HG03159 (cell line): ENCODE data around the gene LY9.

Source experiments
- ATAC-seq: cut with Tn5 transposase; IDR thresholded peaks from one replicate; pipeline ENCODE4 v1.9.1; 2021; ENCODE audit warnings: mild to moderate bottlenecking, moderate library complexity; ENCODE audit not compliant: unreplicated experiment

Gene LY9

DNA sequence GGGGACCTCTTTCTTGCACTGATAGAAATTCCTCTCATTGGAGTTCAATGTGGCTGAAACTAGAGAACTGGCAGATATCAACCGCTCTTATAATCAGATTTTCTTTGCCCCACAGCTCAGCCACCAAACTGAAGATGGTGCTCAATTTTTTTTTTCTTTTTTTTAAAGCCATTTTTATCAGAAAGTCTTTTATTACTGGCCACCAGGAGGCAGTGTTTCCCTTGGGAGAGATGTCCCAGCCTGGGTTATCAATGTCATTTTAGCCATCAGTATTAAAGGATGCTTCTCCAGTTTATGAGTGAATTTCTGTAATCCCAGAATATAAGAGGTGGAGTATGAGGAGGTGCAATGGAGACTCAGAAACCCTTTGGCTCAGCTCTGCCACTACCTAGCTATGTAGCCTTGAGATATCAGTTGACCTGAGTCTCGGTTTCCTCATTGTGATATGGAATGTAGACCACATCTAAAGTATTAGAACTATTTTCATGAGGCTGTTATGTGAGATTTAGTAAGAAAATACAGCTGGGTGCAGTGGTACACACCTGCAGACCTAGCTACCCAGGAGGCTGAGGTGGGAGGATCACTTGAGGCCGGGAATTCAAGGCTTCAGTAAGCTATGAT, 39.1 kb downstream of the LY9 start:
- ATAC-seq, result no peak

DNA sequence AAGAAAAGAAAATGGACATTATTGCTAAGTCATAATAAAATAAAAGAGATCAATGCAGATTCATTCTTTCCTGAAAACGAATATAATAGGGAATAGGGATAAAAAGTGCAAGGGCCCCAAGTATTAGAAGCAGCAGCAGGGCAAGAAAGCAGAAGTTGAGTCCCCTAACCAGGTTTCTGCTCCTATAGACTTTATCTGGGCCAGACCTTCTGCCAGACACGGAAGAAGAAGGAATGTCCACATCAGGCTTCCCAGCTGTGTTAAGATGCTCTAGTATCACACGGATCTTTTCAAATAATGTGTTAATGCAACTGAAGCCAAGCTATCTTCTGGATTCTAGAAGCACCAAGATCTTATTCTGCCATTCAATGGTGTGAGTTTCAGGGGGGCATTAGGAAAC, 39.8 kb downstream of the LY9 start:
- ATAC-seq, result no peak

DNA sequence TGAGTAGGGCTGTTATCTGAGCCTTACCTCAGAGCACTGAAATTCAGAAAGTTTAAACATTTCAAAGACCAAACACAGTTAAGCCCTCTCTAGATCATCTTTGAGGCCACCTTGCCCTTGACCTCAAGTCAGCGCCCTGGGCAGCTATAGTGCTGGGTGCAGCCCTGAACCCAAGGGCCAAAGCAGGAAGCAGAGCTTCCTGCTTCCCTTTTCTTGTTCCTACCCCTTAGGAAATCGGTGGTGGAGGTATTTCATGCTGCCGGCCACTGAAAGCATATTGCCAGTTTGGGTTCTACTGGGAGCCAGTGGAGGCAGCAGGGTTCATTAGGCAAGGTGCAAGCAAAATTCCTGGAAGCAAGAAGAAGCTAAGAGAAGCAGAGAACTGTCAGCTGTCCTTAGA, 40.6 kb downstream of the LY9 start:
- ATAC-seq, result no peak

DNA sequence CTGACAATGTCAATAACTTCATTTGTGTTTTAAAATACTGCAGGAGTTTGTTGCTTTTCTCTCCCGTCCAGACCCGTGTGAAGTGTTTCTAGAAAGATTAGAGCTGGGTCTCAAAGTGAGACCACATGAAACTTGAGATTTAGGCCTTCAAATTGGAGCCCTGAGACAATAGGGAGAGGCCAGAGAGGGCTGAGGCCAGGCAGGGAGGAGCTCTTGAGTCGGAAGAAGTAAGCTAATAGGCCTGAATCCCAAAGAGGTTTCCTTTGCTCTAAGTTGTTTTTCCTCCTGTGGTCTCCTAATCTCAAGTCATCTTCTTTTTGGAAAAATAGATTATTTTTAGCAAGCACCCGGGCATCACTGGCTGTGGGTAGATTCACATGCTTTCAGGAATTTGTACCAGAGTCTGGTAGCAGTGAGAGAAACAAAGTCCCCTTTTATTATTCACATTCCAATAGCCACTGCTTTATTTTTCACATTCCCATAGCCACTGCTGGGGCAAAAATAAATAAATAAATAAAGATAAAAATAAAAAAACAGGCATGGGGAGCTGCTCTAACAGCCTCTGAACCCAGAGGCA, 41.1 kb downstream of the LY9 start:
- no peak for ATAC-seq

DNA sequence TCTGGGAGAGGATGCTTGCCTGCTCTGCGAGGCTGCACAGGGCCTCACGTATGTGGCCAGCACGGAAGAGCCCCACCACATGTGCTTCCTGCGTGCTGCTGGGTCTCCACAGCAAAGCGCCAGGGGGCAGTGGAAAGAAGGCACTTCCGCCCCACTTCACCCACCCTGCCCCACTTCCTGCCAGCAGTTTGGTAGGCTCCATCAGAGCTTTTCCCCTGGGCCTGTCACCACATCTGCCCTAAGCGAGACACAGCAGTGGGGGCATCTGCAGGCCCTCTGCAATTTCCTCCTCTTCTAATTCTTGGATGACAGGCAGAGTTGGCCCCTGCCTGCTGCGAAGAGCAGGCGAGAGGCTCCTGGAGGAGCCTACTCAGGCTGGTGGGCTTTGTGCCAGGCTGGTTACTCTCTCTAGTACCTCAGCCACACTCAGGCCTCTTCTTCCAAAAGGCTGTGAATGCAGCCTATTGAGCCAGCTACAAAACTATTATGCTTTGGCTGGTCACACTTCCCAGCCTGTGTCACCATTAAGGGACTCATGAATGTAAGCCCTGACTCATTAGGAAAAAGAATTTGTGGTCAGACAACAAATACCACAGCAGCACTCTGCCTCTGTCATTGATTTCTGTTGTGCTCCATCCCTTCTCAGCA, 41.7 kb downstream of the LY9 start:
- ATAC-seq, result peak; percentile 80

DNA sequence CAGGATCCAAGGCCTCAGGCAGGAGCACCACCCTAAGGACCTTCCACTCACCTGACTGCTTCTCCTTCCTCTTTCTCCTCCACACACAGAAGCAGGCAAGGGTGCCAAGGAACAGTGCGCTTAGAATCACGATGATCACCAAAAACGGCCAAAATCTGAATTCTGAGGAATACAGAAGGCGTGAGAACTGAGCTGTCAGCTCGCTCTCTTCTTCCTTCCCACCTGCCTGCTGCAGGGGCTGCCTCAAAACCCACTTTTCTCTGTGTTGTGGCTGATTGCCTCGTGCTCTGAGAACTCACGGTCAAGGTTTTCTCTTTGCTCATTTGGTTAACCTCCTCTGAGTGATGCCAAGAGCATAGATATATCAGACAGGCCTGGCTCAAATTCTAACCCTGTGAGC, 42.9 kb downstream of the LY9 start:
- no peak for ATAC-seq

DNA sequence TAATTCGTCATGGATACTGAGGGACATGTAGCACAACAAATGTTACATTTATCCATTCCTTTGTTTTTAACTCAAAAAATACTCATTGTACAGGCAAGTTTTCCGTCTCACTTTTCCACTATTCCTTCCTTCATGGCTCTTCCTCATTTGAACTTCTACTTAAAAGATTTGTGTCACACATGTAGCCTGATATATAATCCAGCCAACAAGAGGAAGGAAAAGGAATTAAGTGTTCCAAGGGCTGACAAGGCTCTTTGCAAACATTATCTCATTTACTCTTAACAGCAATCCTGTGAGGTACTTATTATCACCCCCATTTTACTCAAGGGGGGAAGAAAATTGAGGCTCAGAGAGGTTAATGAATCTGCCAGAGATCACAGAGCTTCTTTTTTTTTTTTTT, 43.8 kb downstream of the LY9 start:
- no peak for ATAC-seq

DNA sequence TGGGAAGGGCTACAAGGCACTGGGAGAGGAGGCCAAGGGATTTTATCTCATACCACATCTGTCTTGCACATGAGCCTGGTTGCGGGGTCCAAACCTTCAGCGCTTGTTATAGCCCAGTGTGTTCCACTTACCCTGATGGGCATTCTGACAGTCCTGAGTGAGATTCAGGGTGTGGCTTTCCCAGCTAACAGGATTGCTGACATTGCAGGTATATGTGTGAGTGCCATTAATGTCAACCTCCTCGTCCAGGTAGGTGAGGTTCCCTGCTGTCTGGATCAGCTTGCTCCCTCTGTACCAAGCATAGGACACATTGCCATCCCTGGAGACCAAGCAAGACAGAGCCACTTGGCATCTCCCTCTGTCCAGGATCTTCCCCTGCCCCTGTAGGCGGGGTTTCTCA, 45.1 kb downstream of the LY9 start:
- ATAC-seq, result no peak

DNA sequence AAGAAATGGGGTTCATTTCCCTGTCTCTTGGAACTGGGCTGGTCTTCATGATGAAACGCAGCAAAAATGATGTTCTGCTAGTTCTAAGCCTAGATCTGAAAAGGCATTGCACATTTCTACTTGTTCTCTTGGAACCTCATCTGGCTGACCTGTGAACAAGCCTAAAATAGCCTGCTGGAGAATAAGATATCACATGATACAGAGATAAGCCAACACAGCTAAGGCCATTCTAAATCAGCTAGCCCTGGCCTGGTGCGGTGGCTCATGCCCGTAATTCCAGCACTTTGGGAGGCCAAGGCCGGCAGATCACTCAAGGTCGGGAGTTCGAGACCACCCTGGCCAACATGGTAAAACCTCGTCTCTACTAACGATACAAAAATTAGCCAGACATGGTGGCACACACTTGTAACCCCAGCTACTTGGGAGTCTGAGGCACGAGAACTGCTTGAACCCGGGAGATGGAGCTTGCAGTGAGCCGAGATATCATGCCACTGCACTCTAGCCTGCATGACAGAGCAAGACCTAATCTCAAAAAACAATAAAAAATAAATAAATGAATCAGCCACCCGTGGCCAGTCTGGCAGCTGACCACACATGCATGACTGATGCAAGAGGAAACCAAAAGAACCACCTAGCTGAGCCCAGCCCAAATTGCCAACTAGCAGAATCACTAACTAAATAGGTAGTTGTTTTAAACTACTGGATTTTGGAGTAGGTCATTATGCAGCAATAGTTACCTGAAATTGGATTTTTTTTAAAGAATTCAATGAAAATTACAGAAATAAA, 48.7 kb downstream of the LY9 start:
- no peak for ATAC-seq

DNA sequence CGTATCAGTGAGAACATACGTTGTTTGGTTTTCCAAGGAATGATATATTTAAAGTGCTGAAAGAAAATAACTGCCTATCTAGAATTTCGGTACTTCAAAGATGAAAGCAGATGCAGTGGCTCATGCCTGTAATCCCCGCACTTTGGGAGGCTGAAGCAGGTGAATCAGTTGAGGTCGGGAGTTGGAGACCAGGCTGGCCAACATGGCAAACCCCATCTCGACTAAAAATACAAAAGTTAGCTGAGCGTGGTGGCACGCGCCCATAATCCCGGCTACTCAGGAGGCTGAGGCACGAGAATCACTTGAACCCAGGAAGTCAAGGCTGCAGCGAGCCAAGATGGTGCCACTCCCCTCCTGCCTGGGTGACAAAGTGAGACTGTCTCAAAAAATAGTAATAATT, 50.3 kb downstream of the LY9 start:
- ATAC-seq, result no peak

DNA sequence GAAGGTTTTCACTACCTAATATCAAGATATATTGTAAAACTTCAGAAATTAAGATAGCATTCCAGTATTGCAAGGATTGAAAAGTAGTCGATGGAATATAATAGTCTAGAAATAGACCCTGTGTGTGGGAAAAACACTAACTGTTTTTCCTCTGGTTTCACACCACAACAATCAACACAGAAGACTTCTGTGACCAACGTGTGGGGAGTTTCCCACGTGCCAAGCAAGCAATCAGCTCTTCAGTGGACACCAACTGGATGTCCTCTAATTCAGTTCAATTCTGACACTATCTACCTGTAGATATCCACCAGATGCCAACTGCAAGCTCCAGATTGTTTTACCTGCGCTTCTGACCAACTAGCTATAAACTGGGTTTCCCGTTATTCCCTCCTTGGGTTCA, 54.6 kb downstream of the LY9 start:
- no peak for ATAC-seq

DNA sequence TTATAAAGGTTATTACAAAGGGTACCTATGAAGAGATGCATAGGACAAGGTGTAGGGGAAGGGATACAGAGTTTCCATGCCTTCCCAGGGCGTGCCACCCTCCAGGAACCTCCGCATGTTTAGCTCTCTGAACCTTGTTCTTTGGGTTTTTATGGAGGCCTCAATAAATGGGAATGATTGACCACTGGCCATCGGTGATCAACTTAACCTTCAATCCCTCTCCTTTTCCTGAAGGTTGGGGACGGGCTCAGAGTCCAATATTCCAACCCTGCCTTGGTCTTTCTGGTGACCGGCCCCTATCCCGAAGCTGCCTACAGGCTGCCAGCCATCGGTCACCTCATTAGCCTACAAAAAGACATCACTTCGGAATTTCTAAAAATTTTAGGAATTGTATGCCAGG, 55.0 kb downstream of the LY9 start:
- no peak for ATAC-seq

DNA sequence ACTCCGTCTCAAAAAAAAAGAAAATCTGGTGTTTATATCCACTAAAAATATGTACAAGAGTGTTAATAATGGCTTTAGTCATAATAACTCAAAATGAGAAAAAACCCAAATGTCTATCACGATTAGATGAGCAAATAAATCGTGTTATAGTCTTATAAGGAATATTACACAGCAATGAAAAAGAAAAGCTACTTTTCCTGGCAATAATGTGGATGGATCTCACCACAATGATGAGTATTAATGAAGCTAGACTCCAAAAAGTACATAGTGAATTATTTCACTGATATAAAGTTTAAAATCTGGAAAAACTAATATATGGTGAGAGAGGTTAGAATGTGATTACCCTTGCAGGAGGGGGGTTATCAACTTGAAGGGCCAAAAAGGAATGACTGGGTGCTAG, 57.0 kb downstream of the LY9 start:
- no peak for ATAC-seq

DNA sequence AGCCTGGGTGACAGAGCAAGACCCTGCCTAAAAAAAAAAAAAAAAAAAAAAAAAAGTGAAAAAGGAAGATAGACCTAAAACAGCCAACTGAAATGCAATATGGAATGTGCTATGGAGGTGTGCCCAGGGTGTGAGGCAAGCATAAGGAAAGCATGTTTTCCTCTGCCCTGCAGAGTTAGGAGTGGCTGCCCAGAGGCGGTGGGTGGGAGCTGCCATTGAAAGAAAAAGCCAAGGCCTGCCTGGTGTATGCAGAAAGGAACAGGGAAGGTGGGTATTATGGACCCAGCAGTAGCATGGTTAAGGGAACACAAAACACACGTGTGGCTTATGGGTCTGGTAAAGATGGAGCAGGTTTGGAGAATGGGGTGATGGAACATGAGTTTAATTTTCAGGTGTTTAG, 57.8 kb downstream of the LY9 start:
- ATAC-seq, result no peak

DNA sequence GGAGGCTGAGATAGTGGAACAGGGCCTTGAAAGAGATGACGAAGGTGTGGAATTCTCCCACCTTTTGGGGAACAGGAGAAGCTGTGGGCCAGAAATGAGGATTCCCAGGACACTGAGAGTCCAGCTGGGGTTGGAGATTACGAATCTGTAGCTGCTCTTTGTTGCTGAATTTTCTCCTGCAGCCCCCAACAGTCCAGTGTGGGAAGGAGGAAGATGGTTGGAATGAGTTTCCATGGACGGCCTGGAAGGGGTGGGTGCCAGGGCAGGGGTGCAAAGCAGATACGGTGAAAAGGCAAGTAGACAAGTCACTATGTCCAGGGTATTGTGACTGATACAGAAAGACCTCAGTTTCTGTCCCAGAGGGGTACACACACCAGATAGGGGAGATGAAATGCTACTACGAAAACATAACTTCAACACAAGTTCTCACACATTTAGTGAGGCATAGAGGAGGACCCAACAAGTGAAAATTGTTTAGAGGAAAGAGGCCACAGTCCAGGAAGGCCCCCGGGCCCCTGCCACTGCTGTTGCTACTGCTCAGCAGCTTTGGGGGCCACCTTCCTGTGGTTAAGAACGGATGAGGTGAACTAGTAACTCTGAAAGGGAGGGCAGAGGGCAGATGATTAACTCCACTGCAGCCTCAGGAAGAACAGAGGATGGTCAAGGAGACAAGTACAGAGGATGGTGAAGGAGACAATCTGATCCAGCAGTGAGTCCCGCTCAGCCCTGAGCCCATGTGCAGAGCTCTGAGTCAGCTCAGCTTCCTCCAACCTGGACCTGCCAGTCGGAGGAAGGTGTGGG, 59.4 kb downstream of the LY9 start:
- ATAC-seq, result peak; percentile 65

DNA sequence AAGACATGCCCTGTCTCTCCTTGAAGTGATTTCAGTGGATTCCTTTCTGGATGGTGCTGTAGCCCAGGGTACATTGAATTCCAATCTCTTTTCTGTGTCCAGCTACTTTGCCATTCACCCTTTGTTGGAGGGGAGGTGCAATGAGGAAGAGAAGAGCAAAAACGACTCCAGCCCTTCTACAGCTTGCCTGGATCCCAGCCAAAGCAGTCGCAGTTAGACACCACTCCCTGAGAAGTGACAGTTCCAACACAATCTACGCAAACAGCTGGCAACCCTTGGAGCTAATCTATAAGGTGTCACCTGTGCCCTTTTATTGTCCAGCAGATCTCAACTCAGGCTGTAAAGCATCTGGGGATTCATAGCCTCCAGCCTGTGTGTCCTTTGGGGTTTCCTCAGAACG, 62.1 kb downstream of the LY9 start:
- no peak for ATAC-seq

DNA sequence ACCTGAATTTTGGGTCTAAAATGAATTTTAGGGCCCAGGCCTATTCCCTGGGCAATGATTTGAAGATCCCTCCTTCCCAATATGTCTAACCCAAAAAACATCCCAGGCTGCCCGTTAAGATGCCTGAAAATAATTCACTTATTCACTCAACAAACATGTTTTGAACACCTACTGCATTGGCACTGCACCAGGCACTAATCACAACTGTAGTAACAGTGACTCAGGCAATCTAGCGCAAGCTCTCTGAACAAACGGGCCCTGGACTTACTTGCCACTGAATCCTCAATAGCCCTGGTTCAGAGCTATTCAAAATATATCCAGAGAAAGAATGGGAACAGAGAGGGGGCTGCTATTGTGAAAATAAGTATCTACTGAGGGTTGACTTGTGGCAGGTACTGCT, 62.5 kb downstream of the LY9 start:
- ATAC-seq, result no peak

DNA sequence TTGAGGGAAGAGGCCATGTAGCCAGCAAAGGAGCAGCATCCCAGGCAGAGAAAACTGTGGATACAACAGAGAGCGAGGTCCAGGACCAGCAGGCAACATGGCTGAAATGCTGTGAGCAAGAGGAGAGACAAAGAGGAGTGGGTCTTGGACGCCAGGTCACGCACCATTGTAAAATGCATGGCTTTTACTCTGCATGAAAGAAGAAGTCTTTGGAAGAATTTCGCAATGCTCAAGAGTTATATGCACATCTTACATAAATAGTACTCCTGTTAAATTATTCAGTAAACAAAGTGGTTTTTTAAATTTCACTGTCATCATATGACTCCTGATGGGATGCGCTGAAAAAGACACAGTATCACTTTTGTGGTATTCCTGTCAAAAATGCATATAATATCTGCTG, 63.2 kb downstream of the LY9 start:
- ATAC-seq, result no peak

DNA sequence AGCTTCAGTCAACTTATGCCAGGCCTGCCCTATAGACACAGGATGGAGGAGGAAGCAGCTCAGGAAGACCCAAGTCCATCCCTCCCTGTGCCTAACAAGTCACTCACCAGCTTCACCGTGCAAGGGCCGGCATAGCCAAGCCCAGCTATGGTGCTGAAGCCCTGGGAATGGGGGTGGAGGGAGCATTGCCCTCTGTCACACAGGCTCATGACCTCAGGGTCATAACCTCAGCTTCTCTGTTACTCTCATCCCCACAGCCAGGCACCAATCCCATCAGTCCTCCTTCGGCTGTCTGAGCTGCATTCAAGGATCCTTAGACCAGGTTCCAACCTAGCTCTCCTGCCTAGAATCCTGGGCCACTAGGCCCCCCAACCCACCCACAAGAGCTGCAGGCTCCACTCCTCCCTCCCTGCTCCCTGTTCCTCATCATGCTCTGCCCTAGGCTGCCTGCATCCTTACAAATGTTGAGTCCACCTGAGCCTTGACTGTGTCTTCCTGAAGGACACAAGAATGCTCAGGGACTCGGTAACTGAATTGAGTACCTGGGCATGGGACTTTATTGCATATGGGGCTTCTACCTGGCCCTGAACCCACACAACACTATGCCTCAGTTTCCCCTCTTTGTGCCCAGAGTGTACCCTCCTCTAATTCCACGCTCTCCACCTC, 65.0 kb downstream of the LY9 start:
- ATAC-seq, result no peak

DNA sequence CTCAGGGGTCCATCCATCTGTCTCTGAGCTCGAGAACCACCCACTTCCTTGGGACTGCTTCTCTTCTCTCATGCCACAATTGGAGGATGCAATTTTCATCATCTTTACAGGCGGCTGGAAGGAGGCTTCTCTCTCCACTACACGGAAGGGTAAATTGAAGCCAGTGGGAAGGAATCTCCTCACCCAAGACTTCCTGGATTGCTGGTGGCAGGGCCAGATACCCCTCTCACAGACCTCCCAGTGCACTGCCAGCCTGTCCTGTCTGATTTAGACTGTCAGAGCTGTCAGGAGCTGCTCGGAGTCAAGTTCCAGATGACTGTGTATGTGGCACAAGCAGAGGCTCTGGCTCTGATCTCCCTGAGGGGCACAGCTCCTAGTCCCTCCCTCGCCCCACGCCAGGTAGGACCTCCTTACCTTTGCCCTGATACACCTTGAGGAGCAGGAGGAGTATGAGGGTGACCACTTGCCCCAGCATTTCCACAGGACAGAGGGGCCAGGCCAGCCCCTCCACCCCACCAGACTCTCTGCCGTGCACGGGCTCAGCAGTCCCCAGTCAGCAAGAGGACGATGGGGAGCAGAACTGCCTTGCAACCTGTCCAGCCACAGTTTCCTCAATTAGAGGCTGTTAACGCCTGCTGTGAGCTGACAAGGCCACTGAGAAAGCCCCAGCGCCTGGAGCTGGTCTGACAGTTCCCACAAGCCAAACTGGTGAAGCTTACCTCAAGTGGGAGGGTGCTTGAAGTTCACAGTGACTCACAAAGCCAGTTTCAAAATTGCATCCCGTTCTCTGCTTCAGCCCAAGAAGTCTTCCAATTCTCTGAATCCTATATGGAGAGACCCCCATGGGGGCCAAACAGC, 66.5 kb downstream of the LY9 start, which contains the start of gene CD244:
Gene CD244 (minus strand): TSS at position 685 of the 858 bp plus-strand sequence. CDS start 210 bp downstream, at position 475.
- peak; percentile 61 for ATAC-seq
